OCI-M2 (cell line): Measurements from ENCODE around the gene EXOC6B.

Source experiments
- DNase-seq: peaks from one replicate; lab custom pipeline; 2025; ENCODE audit not compliant: unreplicated experiment; lab: John Stamatoyannopoulos, UW

Gene EXOC6B

GRCh38 chr2:72825257-72826155 lies at the start of gene EXOC6B:
EXOC6B (minus strand) TSS chr2:72826033.
- peak; percentile 43 for DNase-seq

GRCh38 chr2:72871880-72872279 lies 46.0 kb upstream of the EXOC6B start:
- no peak for DNase-seq

- no peak for DNase-seq
These were observed 45.2 kb upstream of the EXOC6B start for GRCh38 chr2:72871060-72871459.

GRCh38 chr2:72864500-72864899 lies 38.7 kb upstream of the EXOC6B start:
- DNase-seq: no peak

GRCh38 chr2:72863046-72863445 lies 37.2 kb upstream of the EXOC6B start:
- no peak for DNase-seq

GRCh38 chr2:72862239-72862988 lies 36.6 kb upstream of the EXOC6B start:
- DNase-seq: peak; percentile 43

- no peak for DNase-seq
These were observed 34.0 kb upstream of the EXOC6B start for GRCh38 chr2:72859831-72860262.

- no peak for DNase-seq
These were observed 25.5 kb upstream of the EXOC6B start for GRCh38 chr2:72851333-72851732.

GRCh38 chr2:72849138-72849462 lies 23.3 kb upstream of the EXOC6B start:
- DNase-seq: no peak

GRCh38 chr2:72848436-72849137 lies 22.8 kb upstream of the EXOC6B start:
- no peak for DNase-seq

- DNase-seq: no peak
These were observed 21.9 kb upstream of the EXOC6B start for GRCh38 chr2:72847534-72848315.

- DNase-seq: no peak
These were observed 20.6 kb upstream of the EXOC6B start for GRCh38 chr2:72846171-72847095.

- DNase-seq: no peak
These were observed 17.5 kb upstream of the EXOC6B start for GRCh38 chr2:72843301-72843700.

- no peak for DNase-seq
These were observed 15.8 kb upstream of the EXOC6B start for GRCh38 chr2:72841462-72842125.

- no peak for DNase-seq
These were observed 14.2 kb upstream of the EXOC6B start for GRCh38 chr2:72840066-72840465.

- no peak for DNase-seq
These were observed 11.3 kb upstream of the EXOC6B start for GRCh38 chr2:72837171-72837570.

- no peak for DNase-seq
These were observed 9.6 kb upstream of the EXOC6B start for GRCh38 chr2:72835403-72835802.

- peak; percentile 38 for DNase-seq
These were observed 8.8 kb upstream of the EXOC6B start for GRCh38 chr2:72834596-72834995.

GRCh38 chr2:72833084-72833714 lies 7.4 kb upstream of the EXOC6B start:
- DNase-seq: peak; percentile 34
